ENCODE results near the gene CAMK1G. TPM values are rescaled to one million over a fixed set of nuclear protein-coding genes. Genes with fewer than 3 reads are reported as not detected.

Gene CAMK1G
- total and polyA plus RNA-seq, 2 experiments from 2014 or later = 0.32 to 0.76 TPM

DNA sequence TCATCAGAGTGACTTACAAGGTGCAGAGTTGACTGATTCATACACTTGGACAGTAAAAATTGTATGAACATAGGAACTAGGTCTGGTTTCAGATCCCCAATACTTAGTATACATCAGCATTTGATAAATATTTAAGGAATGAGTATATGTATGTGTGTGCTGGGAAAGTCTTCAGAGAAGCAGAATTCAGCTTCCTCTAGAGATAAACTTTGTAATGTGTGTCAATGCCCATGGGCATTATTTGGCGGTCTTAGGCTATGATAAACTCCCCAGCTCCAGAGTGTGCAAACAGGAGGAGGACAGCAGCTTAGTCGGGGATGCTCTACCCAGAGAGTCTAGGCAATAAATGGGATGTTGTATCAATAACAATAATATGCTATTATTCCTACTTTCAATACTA lies 2.9 kb upstream of the CAMK1G start:
- Mint-ChIP-seq H3K27ac (no peak overlapping the region), H3K4me1 (peaks cover 6% of the 10 kb centered on the region; the same call in 2 of the 3 replicates), H3K4me3 (no peak overlapping the region), H3K27me3 (ENCODE audit: insufficient read depth, low read depth, poor library complexity) (no peaks in the 10 kb centered on the region), H3K36me3 (ENCODE audit: low read depth) (no peaks in the 10 kb centered on the region), H3K9me3 (no peaks in the 10 kb centered on the region)
- Histone ChIP-seq H3K27me3 (ENCODE audit: insufficient read depth) (peaks cover 13% of the 10 kb centered on the region), H3K4me3 (no peak overlapping the region), H3K36me3 (ENCODE audit: insufficient read depth) (no peaks in the 10 kb centered on the region), H3K9me2 (ENCODE audit: insufficient read depth) (no peaks in the 10 kb centered on the region), H2AFZ (no peak overlapping the region), H3K4me2 (no peak overlapping the region), H3K79me2 (replicated peaks; ENCODE audit: insufficient read depth) (no peaks in the 10 kb centered on the region), H3K4me1 (ENCODE audit: insufficient read depth) (peaks cover 5% of the 10 kb centered on the region; the same call in 1 of the 2 replicates), H3F3A (replicated peaks; ENCODE audit: low read depth) (no peaks in the 10 kb centered on the region), H3K27ac (ENCODE audit: low read depth) (no peak overlapping the region), H4K20me1 (replicated peaks; ENCODE audit: insufficient read depth) (no peaks in the 10 kb centered on the region)
- TF ChIP-seq, protein P1, sequence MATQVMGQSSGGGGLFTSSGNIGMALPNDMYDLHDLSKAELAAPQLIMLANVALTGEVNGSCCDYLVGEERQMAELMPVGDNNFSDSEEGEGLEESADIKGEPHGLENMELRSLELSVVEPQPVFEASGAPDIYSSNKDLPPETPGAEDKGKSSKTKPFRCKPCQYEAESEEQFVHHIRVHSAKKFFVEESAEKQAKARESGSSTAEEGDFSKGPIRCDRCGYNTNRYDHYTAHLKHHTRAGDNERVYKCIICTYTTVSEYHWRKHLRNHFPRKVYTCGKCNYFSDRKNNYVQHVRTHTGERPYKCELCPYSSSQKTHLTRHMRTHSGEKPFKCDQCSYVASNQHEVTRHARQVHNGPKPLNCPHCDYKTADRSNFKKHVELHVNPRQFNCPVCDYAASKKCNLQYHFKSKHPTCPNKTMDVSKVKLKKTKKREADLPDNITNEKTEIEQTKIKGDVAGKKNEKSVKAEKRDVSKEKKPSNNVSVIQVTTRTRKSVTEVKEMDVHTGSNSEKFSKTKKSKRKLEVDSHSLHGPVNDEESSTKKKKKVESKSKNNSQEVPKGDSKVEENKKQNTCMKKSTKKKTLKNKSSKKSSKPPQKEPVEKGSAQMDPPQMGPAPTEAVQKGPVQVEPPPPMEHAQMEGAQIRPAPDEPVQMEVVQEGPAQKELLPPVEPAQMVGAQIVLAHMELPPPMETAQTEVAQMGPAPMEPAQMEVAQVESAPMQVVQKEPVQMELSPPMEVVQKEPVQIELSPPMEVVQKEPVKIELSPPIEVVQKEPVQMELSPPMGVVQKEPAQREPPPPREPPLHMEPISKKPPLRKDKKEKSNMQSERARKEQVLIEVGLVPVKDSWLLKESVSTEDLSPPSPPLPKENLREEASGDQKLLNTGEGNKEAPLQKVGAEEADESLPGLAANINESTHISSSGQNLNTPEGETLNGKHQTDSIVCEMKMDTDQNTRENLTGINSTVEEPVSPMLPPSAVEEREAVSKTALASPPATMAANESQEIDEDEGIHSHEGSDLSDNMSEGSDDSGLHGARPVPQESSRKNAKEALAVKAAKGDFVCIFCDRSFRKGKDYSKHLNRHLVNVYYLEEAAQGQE (IDR thresholded peaks at IDR 0.05; ENCODE audit: unreplicated experiment) = no peak
- TF ChIP-seq, protein P2, sequence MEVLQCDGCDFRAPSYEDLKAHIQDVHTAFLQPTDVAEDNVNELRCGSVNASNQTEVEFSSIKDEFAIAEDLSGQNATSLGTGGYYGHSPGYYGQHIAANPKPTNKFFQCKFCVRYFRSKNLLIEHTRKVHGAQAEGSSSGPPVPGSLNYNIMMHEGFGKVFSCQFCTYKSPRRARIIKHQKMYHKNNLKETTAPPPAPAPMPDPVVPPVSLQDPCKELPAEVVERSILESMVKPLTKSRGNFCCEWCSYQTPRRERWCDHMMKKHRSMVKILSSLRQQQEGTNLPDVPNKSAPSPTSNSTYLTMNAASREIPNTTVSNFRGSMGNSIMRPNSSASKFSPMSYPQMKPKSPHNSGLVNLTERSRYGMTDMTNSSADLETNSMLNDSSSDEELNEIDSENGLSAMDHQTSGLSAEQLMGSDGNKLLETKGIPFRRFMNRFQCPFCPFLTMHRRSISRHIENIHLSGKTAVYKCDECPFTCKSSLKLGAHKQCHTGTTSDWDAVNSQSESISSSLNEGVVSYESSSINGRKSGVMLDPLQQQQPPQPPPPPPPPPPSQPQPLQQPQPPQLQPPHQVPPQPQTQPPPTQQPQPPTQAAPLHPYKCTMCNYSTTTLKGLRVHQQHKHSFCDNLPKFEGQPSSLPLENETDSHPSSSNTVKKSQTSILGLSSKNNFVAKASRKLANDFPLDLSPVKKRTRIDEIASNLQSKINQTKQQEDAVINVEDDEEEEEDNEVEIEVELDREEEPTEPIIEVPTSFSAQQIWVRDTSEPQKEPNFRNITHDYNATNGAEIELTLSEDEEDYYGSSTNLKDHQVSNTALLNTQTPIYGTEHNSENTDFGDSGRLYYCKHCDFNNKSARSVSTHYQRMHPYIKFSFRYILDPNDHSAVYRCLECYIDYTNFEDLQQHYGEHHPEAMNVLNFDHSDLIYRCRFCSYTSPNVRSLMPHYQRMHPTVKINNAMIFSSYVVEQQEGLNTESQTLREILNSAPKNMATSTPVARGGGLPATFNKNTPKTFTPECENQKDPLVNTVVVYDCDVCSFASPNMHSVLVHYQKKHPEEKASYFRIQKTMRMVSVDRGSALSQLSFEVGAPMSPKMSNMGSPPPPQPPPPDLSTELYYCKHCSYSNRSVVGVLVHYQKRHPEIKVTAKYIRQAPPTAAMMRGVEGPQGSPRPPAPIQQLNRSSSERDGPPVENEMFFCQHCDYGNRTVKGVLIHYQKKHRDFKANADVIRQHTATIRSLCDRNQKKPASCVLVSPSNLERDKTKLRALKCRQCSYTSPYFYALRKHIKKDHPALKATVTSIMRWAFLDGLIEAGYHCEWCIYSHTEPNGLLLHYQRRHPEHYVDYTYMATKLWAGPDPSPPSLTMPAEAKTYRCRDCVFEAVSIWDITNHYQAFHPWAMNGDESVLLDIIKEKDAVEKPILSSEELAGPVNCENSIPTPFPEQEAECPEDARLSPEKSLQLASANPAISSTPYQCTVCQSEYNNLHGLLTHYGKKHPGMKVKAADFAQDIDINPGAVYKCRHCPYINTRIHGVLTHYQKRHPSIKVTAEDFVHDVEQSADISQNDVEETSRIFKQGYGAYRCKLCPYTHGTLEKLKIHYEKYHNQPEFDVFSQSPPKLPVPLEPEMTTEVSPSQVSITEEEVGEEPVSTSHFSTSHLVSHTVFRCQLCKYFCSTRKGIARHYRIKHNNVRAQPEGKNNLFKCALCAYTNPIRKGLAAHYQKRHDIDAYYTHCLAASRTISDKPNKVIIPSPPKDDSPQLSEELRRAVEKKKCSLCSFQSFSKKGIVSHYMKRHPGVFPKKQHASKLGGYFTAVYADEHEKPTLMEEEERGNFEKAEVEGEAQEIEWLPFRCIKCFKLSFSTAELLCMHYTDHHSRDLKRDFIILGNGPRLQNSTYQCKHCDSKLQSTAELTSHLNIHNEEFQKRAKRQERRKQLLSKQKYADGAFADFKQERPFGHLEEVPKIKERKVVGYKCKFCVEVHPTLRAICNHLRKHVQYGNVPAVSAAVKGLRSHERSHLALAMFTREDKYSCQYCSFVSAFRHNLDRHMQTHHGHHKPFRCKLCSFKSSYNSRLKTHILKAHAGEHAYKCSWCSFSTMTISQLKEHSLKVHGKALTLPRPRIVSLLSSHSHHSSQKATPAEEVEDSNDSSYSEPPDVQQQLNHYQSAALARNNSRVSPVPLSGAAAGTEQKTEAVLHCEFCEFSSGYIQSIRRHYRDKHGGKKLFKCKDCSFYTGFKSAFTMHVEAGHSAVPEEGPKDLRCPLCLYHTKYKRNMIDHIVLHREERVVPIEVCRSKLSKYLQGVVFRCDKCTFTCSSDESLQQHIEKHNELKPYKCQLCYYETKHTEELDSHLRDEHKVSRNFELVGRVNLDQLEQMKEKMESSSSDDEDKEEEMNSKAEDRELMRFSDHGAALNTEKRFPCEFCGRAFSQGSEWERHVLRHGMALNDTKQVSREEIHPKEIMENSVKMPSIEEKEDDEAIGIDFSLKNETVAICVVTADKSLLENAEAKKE (CRISPR knock-in tag; IDR thresholded peaks at IDR 0.05) = no peak
- no peak for TF ChIP-seq NANOG (IDR thresholded peaks at IDR 0.05; ENCODE audit: borderline replicate concordance)
- no peak for TF ChIP-seq ZNF114 (CRISPR knock-in tag; IDR thresholded peaks at IDR 0.05)
- no peak for TF ChIP-seq JUNB (IDR thresholded peaks at IDR 0.05; ENCODE audit: unreplicated experiment)
- no peak for TF ChIP-seq POLR2AphosphoS5 (IDR thresholded peaks at IDR 0.05; ENCODE audit: low read depth)
- no peak for TF ChIP-seq EZH2 (IDR thresholded peaks at IDR 0.05; ENCODE audit: low read depth, unreplicated experiment)
- TF ChIP-seq, protein P3, sequence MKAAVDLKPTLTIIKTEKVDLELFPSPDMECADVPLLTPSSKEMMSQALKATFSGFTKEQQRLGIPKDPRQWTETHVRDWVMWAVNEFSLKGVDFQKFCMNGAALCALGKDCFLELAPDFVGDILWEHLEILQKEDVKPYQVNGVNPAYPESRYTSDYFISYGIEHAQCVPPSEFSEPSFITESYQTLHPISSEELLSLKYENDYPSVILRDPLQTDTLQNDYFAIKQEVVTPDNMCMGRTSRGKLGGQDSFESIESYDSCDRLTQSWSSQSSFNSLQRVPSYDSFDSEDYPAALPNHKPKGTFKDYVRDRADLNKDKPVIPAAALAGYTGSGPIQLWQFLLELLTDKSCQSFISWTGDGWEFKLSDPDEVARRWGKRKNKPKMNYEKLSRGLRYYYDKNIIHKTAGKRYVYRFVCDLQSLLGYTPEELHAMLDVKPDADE (IDR thresholded peaks at IDR 0.05) = no peak
- TF ChIP-seq, protein P4, sequence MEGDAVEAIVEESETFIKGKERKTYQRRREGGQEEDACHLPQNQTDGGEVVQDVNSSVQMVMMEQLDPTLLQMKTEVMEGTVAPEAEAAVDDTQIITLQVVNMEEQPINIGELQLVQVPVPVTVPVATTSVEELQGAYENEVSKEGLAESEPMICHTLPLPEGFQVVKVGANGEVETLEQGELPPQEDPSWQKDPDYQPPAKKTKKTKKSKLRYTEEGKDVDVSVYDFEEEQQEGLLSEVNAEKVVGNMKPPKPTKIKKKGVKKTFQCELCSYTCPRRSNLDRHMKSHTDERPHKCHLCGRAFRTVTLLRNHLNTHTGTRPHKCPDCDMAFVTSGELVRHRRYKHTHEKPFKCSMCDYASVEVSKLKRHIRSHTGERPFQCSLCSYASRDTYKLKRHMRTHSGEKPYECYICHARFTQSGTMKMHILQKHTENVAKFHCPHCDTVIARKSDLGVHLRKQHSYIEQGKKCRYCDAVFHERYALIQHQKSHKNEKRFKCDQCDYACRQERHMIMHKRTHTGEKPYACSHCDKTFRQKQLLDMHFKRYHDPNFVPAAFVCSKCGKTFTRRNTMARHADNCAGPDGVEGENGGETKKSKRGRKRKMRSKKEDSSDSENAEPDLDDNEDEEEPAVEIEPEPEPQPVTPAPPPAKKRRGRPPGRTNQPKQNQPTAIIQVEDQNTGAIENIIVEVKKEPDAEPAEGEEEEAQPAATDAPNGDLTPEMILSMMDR (conservative IDR thresholded peaks at IDR 0.05; ENCODE audit: low read depth in 2 of 2) = no peak
- no peak for TF ChIP-seq CREB1 (CRISPR knock-in tag; IDR thresholded peaks at IDR 0.05; ENCODE audit: low read depth)
- no peak for TF ChIP-seq ZNF331 (CRISPR knock-in tag; IDR thresholded peaks at IDR 0.05; ENCODE audit: low read depth)
- TF ChIP-seq EZH2phosphoT487 (IDR thresholded peaks at IDR 0.05; ENCODE audit: unreplicated experiment) = no peak
- no peak for TF ChIP-seq STAT1 (IDR thresholded peaks at IDR 0.05; ENCODE audit: unreplicated experiment)
- ATAC-seq (no peak), DNase-seq (ENCODE audit: low spot score) (no peak)
